ENCODE measurements around the gene PPP1R14D. TPM values are rescaled to one million over a fixed set of nuclear protein-coding genes. Genes with fewer than 3 reads are reported as not detected.
A peak's percentile ranks its signal among the peaks of the same experiment; 100 is the strongest.

Gene PPP1R14D
- total RNA-seq, 1 experiment from 2014 or later = 0.64 TPM

GRCh38 chr15:40843885-40844695 is 15.6 kb upstream of the PPP1R14D start, which contains the start of gene SPINT1:
Gene SPINT1 (plus strand): TSS chr15:40844048. CDS start chr15:40844555, 507 bp downstream.
- ChIA-PET CTCF (interaction anchor here (1.1 kb wide), 1 partner anchor 13 kb away, joined by 3 read pairs; no protein-coding TSS in a partner anchor), POLR2A (no interaction called here)
- TF ChIP-seq POLR2AphosphoS5 (IDR thresholded peaks at IDR 0.05; ENCODE audit: low read depth, low read length) = no peak
- TF ChIP-seq, protein P1, sequence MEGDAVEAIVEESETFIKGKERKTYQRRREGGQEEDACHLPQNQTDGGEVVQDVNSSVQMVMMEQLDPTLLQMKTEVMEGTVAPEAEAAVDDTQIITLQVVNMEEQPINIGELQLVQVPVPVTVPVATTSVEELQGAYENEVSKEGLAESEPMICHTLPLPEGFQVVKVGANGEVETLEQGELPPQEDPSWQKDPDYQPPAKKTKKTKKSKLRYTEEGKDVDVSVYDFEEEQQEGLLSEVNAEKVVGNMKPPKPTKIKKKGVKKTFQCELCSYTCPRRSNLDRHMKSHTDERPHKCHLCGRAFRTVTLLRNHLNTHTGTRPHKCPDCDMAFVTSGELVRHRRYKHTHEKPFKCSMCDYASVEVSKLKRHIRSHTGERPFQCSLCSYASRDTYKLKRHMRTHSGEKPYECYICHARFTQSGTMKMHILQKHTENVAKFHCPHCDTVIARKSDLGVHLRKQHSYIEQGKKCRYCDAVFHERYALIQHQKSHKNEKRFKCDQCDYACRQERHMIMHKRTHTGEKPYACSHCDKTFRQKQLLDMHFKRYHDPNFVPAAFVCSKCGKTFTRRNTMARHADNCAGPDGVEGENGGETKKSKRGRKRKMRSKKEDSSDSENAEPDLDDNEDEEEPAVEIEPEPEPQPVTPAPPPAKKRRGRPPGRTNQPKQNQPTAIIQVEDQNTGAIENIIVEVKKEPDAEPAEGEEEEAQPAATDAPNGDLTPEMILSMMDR (IDR thresholded peaks at IDR 0.05) = no peak
- TF ChIP-seq TCF7L2 (IDR thresholded peaks at IDR 0.05; ENCODE audit: low read depth, low read length) = no peak
- TF ChIP-seq SIN3A (IDR thresholded peaks at IDR 0.05; ENCODE audit: borderline replicate concordance, insufficient read depth, low read depth, low read length) = no peak
- TF ChIP-seq REST (IDR thresholded peaks at IDR 0.05; ENCODE audit: insufficient read depth in 1 of 2, low read depth in 2 of 2, low read length in 1 of 2) = no peak
- BruUV-seq (replicated peaks) = no TSS peak
- in situ Hi-C loops (cut with HindIII; ENCODE audit: low pct_unique_long_range_greater_than_20kb, low sequenced_read_pairs) (no loop called here), intact Hi-C loops (cut with micrococcal nuclease; ENCODE audit: unreplicated experiment) (no loop called here)
- peak; percentile 43 for ATAC-seq
- Histone ChIP-seq H3K27ac (ENCODE audit: low read length) (no peak within 1 kb of the TSS), H3K36me3 (ENCODE audit: control insufficient read depth, insufficient read depth, low read length) (peaks cover 2% of the 10 kb centered on the region; the same call in 1 of the 2 replicates), H3K4me3 (ENCODE audit: low read depth in 2 of 2, low read length in 2 of 2) (peak within 1 kb of the TSS; percentile 43 to 53), H3K4me1 (ENCODE audit: control insufficient read depth, insufficient read depth, low read length) (peaks cover 3% of the 10 kb centered on the region; the same call in 1 of the 2 replicates), H3K27me3 (ENCODE audit: control insufficient read depth, insufficient read depth, low read length) (peaks cover 5% of the 10 kb centered on the region; the same call in 1 of the 2 replicates), H3K9me3 (ENCODE audit: control insufficient read depth, insufficient read depth, low read depth, low read length) (no peaks in the 10 kb centered on the region)
- DNase-seq (ENCODE audit: low read depth, low spot score) = no peak

GRCh38 chr15:40843261-40843884 is 14.9 kb upstream of the PPP1R14D start:
- BruUV-seq (replicated peaks) = no TSS peak
- ATAC-seq = no peak
- H3K4me1 ChIP-seq (ENCODE audit: control insufficient read depth, insufficient read depth, low read length) = peaks cover 3% of the 10 kb centered on the region; the same call in 1 of the 2 replicates
- H3K27me3 ChIP-seq (ENCODE audit: control insufficient read depth, insufficient read depth, low read length) = peaks cover 5% of the 10 kb centered on the region; the same call in 1 of the 2 replicates
- intact Hi-C loops (cut with micrococcal nuclease; ENCODE audit: unreplicated experiment) (no loop called here), in situ Hi-C loops (cut with HindIII; ENCODE audit: low pct_unique_long_range_greater_than_20kb, low sequenced_read_pairs) (no loop called here)
- no peak overlapping the region for H3K27ac ChIP-seq (ENCODE audit: low read length)
- no peak for DNase-seq (ENCODE audit: low read depth, low spot score)
- POLR2A ChIA-PET = no interaction called here
- CTCF ChIA-PET = no interaction called here
- peak overlapping the region; percentile 17 to 43; a peak in 3 of 4 replicates for H3K4me3 ChIP-seq (ENCODE audit: low read depth in 2 of 2, low read length in 2 of 2)
- H3K36me3 ChIP-seq (ENCODE audit: control insufficient read depth, insufficient read depth, low read length) = peaks cover 2% of the 10 kb centered on the region; the same call in 1 of the 2 replicates
- TF ChIP-seq TCF7L2 (IDR thresholded peaks at IDR 0.05; ENCODE audit: low read depth, low read length) (no peak), REST (IDR thresholded peaks at IDR 0.05; ENCODE audit: insufficient read depth in 1 of 2, low read depth in 2 of 2, low read length in 1 of 2) (no peak), SIN3A (IDR thresholded peaks at IDR 0.05; ENCODE audit: borderline replicate concordance, insufficient read depth, low read depth, low read length) (no peak), POLR2AphosphoS5 (IDR thresholded peaks at IDR 0.05; ENCODE audit: low read depth, low read length) (no peak)
- TF ChIP-seq, protein P1 (IDR thresholded peaks at IDR 0.05) = no peak
- H3K9me3 ChIP-seq (ENCODE audit: control insufficient read depth, insufficient read depth, low read depth, low read length) = no peaks in the 10 kb centered on the region
